HG03432 (cell line): ENCODE data around the gene CAMTA1.

ENCODE experiments used
- ATAC-seq: cut with Tn5 transposase; IDR thresholded peaks from one replicate; pipeline ENCODE4 v1.9.1; 2021; ENCODE audit warnings: mild to moderate bottlenecking, moderate library complexity; ENCODE audit not compliant: unreplicated experiment

The CAMTA1 gene

GRCh38 chr1:6872573-6873261 is 87.5 kb downstream of the CAMTA1 start:
- no peak for ATAC-seq

GRCh38 chr1:6873298-6874015 is 88.2 kb downstream of the CAMTA1 start:
- ATAC-seq = no peak

GRCh38 chr1:6874298-6874697 is 89.0 kb downstream of the CAMTA1 start:
- no peak for ATAC-seq

- ATAC-seq = no peak
Measured at GRCh38 chr1:6880951-6881690, 95.9 kb downstream of the CAMTA1 start.

- ATAC-seq = no peak
Measured at GRCh38 chr1:6882414-6882813, 97.2 kb downstream of the CAMTA1 start.

- ATAC-seq = no peak
Measured at GRCh38 chr1:6884652-6885153, 99.4 kb downstream of the CAMTA1 start.

GRCh38 chr1:6885426-6885825 is 100.2 kb downstream of the CAMTA1 start:
- no peak for ATAC-seq

- no peak for ATAC-seq
Measured at GRCh38 chr1:6886523-6886922, 101.3 kb downstream of the CAMTA1 start.

GRCh38 chr1:6888268-6888667 is 103.0 kb downstream of the CAMTA1 start:
- ATAC-seq = no peak

- ATAC-seq = no peak
Measured at GRCh38 chr1:6888870-6889269, 103.6 kb downstream of the CAMTA1 start.

GRCh38 chr1:6889875-6890480 is 104.7 kb downstream of the CAMTA1 start:
- no peak for ATAC-seq

- ATAC-seq = no peak
Measured at GRCh38 chr1:6890686-6891085, 105.4 kb downstream of the CAMTA1 start.

- ATAC-seq = no peak
Measured at GRCh38 chr1:6891781-6892579, 106.7 kb downstream of the CAMTA1 start.

- no peak for ATAC-seq
Measured at GRCh38 chr1:6893388-6893787, 108.1 kb downstream of the CAMTA1 start.

- no peak for ATAC-seq
Measured at GRCh38 chr1:6897138-6897537, 111.9 kb downstream of the CAMTA1 start.

GRCh38 chr1:6898974-6899539 is 113.8 kb downstream of the CAMTA1 start:
- no peak for ATAC-seq

GRCh38 chr1:6899621-6900020 is 114.4 kb downstream of the CAMTA1 start:
- ATAC-seq = no peak

- no peak for ATAC-seq
Measured at GRCh38 chr1:6902153-6902552, 116.9 kb downstream of the CAMTA1 start.

GRCh38 chr1:6904476-6905170 is 119.4 kb downstream of the CAMTA1 start:
- no peak for ATAC-seq

- no peak for ATAC-seq
Measured at GRCh38 chr1:6905331-6905730, 120.1 kb downstream of the CAMTA1 start.
